GM23248 (cell line): ENCODE results near the gene RPP25L. TPM values are rescaled to one million over a fixed set of nuclear protein-coding genes. Genes with fewer than 3 reads are reported as not detected.

Experiments used
- DNase-seq: peaks from one replicate; pipeline ENCODE4 v3.0.0-alpha.2; 2015
- H2AFZ ChIP-seq: fragments of 200-600 bp; sonication (generic); 2 replicates; pipeline ENCODE4 v1.6.1; 2016; ENCODE audit warnings: antibody characterized with exemption
- H3F3A ChIP-seq: fragments of 200-600 bp; sonication (generic); 2 replicates; pipeline ENCODE4 v1.6.1; 2016; ENCODE audit warnings: mild to moderate bottlenecking, antibody characterized with exemption, mixed run types; ENCODE audit not compliant: insufficient read depth
- H3K27ac ChIP-seq: fragments of 200-600 bp; sonication (generic); 2 replicates; pipeline ENCODE4 v1.5.1; 2016; ENCODE audit warnings: mild to moderate bottlenecking
- H3K27me3 ChIP-seq: fragments of 200-600 bp; sonication (generic); replicated peaks from 2 replicates; pipeline ENCODE4 v1.6.1; 2016; ENCODE audit warnings: mild to moderate bottlenecking; ENCODE audit not compliant: insufficient read depth
- H3K36me3 ChIP-seq: fragments of 200-600 bp; sonication (generic); 2 replicates; pipeline ENCODE4 v1.6.1; 2016; ENCODE audit warnings: low read depth, mild to moderate bottlenecking
- H3K4me1 ChIP-seq: fragments of 200-600 bp; sonication (generic); 2 replicates; pipeline ENCODE4 v1.6.1; 2016; ENCODE audit warnings: mild to moderate bottlenecking; ENCODE audit not compliant: insufficient read depth
- H3K4me2 ChIP-seq: fragments of 200-600 bp; sonication (generic); one replicate; pipeline ENCODE4 v1.6.1; 2016; ENCODE audit warnings: mild to moderate bottlenecking; ENCODE audit not compliant: unreplicated experiment
- H3K4me3 ChIP-seq: fragments of 200-600 bp; sonication (generic); 2 replicates; pipeline ENCODE4 v1.5.1; 2016; ENCODE audit warnings: mild to moderate bottlenecking
- H3K79me2 ChIP-seq: fragments of 200-600 bp; sonication (generic); 2 replicates; pipeline ENCODE4 v1.6.1; 2016; ENCODE audit warnings: mild to moderate bottlenecking; ENCODE audit not compliant: insufficient read depth
- H3K9ac ChIP-seq: fragments of 200-600 bp; sonication (generic); 2 replicates; pipeline ENCODE4 v1.6.1; 2016; ENCODE audit warnings: mild to moderate bottlenecking
- H3K9me2 ChIP-seq: fragments of 200-600 bp; sonication (generic); 2 replicates; pipeline ENCODE4 v1.6.1; 2016; ENCODE audit warnings: mixed run types, mild to moderate bottlenecking, moderate library complexity; ENCODE audit not compliant: insufficient read depth
- H3K9me3 ChIP-seq: fragments of 200-600 bp; sonication (generic); one replicate; pipeline ENCODE4 v1.6.1; 2017; ENCODE audit warnings: low read depth
- H4K20me1 ChIP-seq: fragments of 200-600 bp; sonication (generic); 2 replicates; pipeline ENCODE4 v1.6.0; 2016; ENCODE audit not compliant: insufficient read depth
- EZH2 ChIP-seq: fragments of 200-600 bp; sonication (generic); IDR thresholded peaks from 2 replicates; pipeline ENCODE4 v1.6.1; 2018; ENCODE audit warnings: antibody characterized with exemption, mild to moderate bottlenecking; ENCODE audit not compliant: insufficient read depth, poor library complexity, severe bottlenecking
- EZH2phosphoT487 ChIP-seq: fragments of 200-600 bp; sonication (generic); IDR thresholded peaks from 2 replicates; pipeline ENCODE4 v1.6.1; 2018; ENCODE audit warnings: antibody characterized with exemption, moderate library complexity, mild to moderate bottlenecking, low read depth; ENCODE audit not compliant: insufficient read depth
- WGBS, 2 experiments: methylation state at CpG; one replicate each; pipeline ENCODE4 v1.1.6; 2015 to 2017; ENCODE audit warnings: low lambda C conversion rate in 2 of 2, low coverage in 1 of 2; ENCODE audit errors: missing lambda C conversion rate in 2 of 2; 5-methylcytosine and 5-hydroxymethylcytosine counted together
- in situ Hi-C: fragments of 300-500 bp; cut with MboI; formaldehyde crosslinking; loops from 2 replicates; pipeline ENCODE4 v1.15.0; 2020
- polyA plus RNA-seq: library from polyadenylated mRNA; unstranded; fragments of >200 nt; fragmentation: Nextera tagmentation; extraction: Ambion mirVana; gene quantifications from 2 replicates; pipeline ENCODE4 v1.2.1, GENCODE V29; 2016
- total RNA-seq: library from RNA; depleted of rRNA; stranded (reverse); fragments of >200 nt; shearing (Covaris generic); gene quantifications from 2 replicates; pipeline ENCODE4 v1.2.3, GENCODE V29; 2014

The RPP25L gene
- total and polyA plus RNA-seq, 2 experiments from 2014 or later: 16.9 to 21.0 TPM

DNA sequence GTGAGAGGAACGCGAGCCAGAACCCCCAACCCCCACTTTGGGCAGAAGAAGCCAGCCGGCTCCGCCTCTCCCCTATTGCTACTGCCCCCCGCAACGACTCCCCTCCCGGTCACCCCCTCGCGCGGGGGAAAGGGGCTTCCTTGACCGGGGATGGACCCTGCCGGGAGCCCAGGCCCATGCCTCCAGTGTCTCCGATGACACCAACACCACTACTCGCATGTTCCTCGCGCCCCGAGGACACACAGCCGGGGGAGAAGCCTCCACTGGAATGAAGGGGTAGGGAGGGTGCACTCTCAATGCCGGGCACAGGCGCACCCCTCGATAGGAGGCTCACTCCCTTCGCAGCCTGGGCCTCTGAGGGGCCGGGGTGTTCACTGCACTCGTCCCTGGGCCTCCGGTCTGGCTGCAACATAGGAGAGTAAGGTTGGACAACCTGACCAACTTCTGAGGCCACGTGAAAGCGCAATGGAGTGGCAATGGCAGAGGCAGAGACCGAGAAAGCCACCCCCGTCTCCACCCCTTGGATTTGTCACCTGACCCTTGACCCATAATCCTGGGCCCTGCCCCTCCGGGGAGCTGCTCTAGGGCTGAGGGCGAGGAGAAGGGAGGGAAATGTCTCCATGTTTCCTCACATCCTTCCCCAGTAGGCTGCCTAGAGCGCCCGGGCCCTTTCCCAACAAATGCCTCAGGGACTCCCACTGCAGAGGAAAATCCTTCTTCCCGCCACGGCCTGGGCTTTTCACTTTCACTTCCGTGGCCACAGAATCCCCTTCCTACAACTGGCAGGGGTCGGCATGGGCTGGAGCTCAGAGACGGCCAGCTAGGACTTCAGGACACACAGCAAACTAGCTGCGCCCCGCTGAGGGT, 21.3 kb downstream of the RPP25L start:
- 55 to 61% methylated on average over 22 to 40 of the region's 40 CpGs for WGBS, 2 experiments
- H3K9ac ChIP-seq: no peak overlapping the region
- H3K27ac ChIP-seq: no peak overlapping the region
- H3K79me2 ChIP-seq: no peaks in the 10 kb centered on the region
- no peaks in the 10 kb centered on the region for H3F3A ChIP-seq
- peaks cover 84% of the 10 kb centered on the region for H3K27me3 ChIP-seq
- no peaks in the 10 kb centered on the region for H3K9me2 ChIP-seq
- no peak overlapping the region for H2AFZ ChIP-seq
- no peaks in the 10 kb centered on the region for H3K4me1 ChIP-seq
- no peak for TF ChIP-seq EZH2phosphoT487
- no peaks in the 10 kb centered on the region for H3K9me3 ChIP-seq
- no peaks in the 10 kb centered on the region for H3K36me3 ChIP-seq
- no peak for DNase-seq
- in situ Hi-C loops: loop anchor here (5.0 to 10.0 kb wide), 2 partner anchors 38 to 186 kb away; no protein-coding TSS in a partner anchor
- no peak overlapping the region for H3K4me2 ChIP-seq
- no peaks in the 10 kb centered on the region for H4K20me1 ChIP-seq
- no peak overlapping the region for H3K4me3 ChIP-seq

DNA sequence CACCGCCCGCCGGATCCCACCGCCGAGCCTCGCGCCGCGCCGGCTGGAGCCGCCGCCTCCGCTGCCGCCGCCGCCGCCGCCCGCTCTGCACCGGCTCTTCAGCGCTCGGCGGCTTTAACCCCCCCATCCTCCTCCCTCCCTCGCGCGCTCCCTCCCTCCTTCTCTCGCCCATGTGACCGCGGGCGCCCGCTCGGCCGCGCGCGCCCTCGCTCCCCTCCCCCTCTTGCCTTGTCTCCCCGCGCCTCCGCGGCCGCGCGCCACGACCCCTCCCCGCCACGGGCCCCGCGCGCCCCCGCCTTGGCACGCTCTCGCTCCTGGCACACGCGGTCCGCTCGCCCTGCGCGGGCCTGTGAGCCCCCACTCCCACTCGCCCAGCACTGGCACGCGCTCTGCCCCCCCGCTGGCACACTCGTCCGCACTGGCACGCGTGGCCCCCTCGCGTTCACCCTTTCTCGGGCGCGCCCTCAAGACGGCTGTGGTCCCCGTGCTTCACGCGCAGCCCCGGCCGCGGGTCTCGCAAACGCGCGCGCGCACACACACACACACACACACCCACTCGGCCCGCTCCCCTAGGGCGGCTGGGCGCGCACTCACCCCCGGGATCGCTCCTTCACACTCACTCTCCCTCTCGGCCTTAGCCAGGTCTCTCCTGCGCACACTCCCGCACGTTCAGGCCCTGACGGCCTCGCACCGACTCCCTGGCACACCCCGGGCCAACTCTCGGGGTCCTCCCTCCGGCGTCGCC, 22.1 kb downstream of the RPP25L start, which contains the start of gene CNTFR:
TSS of gene CNTFR (minus strand) at position 89 of the 745 bp plus-strand sequence. CDS start 20,743 bp downstream, outside the sequence.
- H3F3A ChIP-seq: no peaks in the 10 kb centered on the region
- no peaks in the 10 kb centered on the region for H4K20me1 ChIP-seq
- 0 to 3% methylated on average over 36 to 93 of the region's 104 CpGs for WGBS, 2 experiments
- TF ChIP-seq EZH2phosphoT487 (no peak), EZH2 (no peak)
- in situ Hi-C loops: loop anchor here (5.0 to 10.0 kb wide), 2 partner anchors 38 to 185 kb away; no protein-coding TSS in a partner anchor
- peak within 1 kb of the TSS; percentile 35 for H3K4me2 ChIP-seq
- DNase-seq: peak; percentile 44
- no peak within 1 kb of the TSS for H3K9ac ChIP-seq
- peak within 1 kb of the TSS; percentile 52 for H3K4me3 ChIP-seq
- no peaks in the 10 kb centered on the region for H3K4me1 ChIP-seq
- H3K9me3 ChIP-seq: no peaks in the 10 kb centered on the region
- peaks cover 89% of the 10 kb centered on the region for H3K27me3 ChIP-seq
- no peaks in the 10 kb centered on the region for H3K36me3 ChIP-seq
- no peak within 1 kb of the TSS for H3K27ac ChIP-seq
- no peaks in the 10 kb centered on the region for H3K79me2 ChIP-seq
- no peak within 1 kb of the TSS for H2AFZ ChIP-seq
- no peaks in the 10 kb centered on the region for H3K9me2 ChIP-seq

DNA sequence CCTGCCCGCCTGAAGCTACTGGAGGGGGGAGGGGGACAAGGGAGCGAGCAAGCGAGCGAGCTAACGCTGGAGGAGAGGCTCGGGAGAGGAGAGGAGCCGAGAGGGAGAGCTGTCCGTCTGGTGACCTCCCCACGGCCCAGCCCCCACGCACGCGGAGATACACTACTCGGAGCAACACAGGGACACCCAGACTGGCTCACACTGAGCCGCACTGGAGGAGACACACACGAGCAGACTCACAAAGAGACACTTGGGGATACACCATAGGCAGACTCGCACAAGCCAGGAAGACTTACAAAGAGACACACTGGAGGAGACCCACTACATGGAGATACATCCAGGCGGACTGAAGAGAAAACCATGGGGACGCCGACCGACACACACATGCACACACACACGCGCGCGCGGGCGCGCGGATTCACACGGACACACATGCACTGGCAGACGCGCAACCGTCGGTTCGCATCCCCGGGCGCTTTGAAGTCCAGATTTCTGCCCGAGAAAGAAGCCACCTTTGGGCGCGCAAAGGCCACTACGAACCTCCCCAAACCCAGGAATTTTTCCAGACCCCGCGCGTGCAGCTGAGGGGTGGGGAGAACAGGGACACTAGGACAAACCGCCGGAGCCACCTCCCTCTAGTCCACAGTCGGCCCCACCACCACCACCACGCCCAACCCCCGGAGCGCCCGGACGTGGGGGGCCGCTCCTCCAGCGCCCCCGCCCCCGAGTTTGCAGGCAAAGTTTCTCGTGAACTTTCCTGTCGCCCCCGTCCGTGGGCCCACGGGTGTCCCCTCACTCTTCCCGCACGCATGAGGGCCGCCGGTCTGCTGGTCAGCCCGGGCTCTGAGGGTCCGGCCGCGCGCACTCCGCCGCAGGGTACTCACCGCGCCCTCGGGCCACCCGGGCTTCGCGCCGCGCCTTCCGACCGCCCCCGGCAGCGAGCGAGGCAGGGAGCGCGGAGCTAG, 22.9 kb downstream of the RPP25L start:
- Histone ChIP-seq H3K36me3 (no peaks in the 10 kb centered on the region), H3K27me3 (peaks cover 88% of the 10 kb centered on the region), H3K79me2 (no peaks in the 10 kb centered on the region), H3K9me3 (no peaks in the 10 kb centered on the region), H4K20me1 (no peaks in the 10 kb centered on the region), H3K9ac (no peak overlapping the region), H2AFZ (no peak overlapping the region), H3F3A (no peaks in the 10 kb centered on the region), H3K4me2 (no peak overlapping the region), H3K4me1 (no peaks in the 10 kb centered on the region), H3K4me3 (no peak overlapping the region), H3K27ac (no peak overlapping the region), H3K9me2 (no peaks in the 10 kb centered on the region)
- no peak for DNase-seq
- peak; percentile 60 for TF ChIP-seq EZH2phosphoT487
- TF ChIP-seq EZH2: peak; percentile 97
- in situ Hi-C loops: no loop called here
- 1 to 3% methylated on average over 70 to 83 of the region's 86 CpGs for WGBS, 2 experiments

DNA sequence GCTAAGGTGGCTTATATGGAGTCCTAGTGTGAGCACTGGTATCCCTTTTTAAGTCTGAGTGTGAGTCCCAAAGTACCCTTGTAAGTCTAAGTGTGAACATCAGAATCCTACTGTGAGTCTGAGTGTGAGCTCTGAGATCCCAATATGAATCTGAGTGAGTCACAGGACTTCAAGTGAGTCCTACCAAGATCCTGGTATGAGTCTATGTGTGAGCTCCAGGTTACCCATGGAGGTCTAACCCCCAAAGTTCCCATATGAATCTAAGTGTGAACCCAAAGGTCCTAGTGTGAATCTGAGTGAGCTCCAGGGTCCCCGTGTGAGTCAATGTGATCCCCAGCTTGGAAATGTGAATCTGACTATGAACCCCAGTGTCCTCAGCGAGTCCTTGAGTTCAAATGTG, 24.6 kb downstream of the RPP25L start:
- WGBS, 2 experiments: 44 to 46% methylated on average over 2 of the region's 2 CpGs
- no peak overlapping the region for H3K9ac ChIP-seq
- H3K4me2 ChIP-seq: no peak overlapping the region
- no peak overlapping the region for H3K4me3 ChIP-seq
- H3K4me1 ChIP-seq: no peaks in the 10 kb centered on the region
- TF ChIP-seq EZH2phosphoT487 (no peak), EZH2 (no peak)
- no peaks in the 10 kb centered on the region for H3F3A ChIP-seq
- H3K36me3 ChIP-seq: no peaks in the 10 kb centered on the region
- H3K9me3 ChIP-seq: no peaks in the 10 kb centered on the region
- H2AFZ ChIP-seq: no peak overlapping the region
- no peaks in the 10 kb centered on the region for H4K20me1 ChIP-seq
- H3K27ac ChIP-seq: no peak overlapping the region
- no peaks in the 10 kb centered on the region for H3K79me2 ChIP-seq
- no peak for DNase-seq
- no peaks in the 10 kb centered on the region for H3K9me2 ChIP-seq
- in situ Hi-C loops: no loop called here
- H3K27me3 ChIP-seq: peaks cover 71% of the 10 kb centered on the region
